Activated CD8-positive, alpha-beta memory T cell treated with anti-CD3 and anti-CD28 coated beads, Interleukin-2, amount 50 U/mL, for 24 hours (primary cell): ENCODE measurements around the gene MCM6.

Experiments used
- DNase-seq: peaks from one replicate; pipeline ENCODE4 v3.0.0-alpha.2; 2020; ENCODE audit errors: extremely low read depth

Gene MCM6

DNA sequence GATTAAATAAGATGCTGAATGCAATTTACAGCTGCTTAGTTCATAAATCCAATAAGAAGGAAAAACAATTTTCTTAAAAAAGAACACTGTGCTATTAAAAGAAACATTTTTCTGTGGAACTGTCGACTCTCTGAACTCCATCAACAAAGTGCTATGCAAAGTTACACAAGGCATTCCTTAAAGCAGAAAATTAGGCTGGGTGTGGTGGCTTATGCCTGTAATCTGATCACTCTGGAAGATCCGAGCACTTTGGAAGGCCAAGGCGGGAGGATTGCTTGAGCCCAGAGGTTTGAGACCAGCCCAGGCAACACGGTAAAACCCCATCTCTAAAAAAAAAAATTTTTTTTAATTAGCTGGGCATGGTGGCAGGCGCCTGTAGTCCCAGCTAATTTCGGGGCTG lies 13.0 kb downstream of the MCM6 start:
- no peak for DNase-seq

DNA sequence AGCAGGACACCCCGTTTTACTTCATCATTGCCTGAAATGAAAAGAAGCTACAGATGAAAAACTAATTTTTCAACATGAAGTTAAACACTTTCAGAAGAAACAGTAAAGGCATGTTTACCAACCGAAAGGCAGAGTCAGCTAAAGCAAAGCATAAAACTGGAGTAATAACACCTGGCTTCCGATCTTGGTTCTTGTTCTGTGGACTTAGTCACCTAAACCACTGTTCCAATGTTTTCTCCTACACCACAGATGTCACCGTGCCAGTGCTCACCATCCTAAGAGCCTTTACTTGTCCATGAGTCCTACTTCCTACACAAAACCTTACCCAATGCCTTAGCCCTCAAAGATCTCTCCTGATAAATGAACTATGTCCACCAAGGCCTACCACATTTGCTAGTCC lies 13.5 kb downstream of the MCM6 start:
- DNase-seq = no peak

DNA sequence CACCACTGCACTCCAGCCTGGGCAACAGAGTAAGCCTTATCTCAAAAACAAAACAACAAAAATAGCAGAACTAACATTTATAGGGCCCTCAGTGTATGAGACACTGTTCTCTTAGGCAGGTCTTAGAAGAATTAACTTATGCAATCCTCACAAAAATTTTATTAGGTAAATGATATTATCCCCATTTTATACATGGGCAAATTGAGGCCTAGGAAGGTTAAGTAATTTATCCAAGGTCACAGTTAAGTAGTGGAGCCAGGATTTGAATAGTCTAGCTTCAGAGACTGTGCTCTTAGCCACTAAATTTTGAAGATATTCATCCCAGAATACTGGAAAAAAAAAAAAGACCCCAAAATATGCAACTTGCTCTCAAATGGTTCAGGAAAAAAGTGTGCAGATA lies 22.8 kb downstream of the MCM6 start:
- DNase-seq = no peak

DNA sequence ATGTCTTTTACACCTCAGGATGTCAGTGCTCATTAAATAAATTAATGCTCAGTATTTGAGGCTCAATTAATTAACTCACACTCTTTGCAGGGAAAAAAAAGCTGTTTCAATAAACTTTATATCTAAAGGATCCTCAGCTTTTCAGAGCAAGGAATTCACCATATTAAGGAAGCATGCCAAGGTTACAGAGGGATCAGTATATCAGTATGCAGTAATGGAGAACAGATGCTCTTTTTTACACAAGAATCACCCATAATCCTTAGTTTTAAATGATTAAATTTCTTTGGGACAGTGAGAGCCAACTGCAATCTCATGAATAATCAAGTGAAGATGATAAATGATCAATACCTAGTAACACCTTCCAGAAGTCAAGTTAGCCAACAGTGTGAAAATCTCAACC lies 24.4 kb downstream of the MCM6 start:
- no peak for DNase-seq

DNA sequence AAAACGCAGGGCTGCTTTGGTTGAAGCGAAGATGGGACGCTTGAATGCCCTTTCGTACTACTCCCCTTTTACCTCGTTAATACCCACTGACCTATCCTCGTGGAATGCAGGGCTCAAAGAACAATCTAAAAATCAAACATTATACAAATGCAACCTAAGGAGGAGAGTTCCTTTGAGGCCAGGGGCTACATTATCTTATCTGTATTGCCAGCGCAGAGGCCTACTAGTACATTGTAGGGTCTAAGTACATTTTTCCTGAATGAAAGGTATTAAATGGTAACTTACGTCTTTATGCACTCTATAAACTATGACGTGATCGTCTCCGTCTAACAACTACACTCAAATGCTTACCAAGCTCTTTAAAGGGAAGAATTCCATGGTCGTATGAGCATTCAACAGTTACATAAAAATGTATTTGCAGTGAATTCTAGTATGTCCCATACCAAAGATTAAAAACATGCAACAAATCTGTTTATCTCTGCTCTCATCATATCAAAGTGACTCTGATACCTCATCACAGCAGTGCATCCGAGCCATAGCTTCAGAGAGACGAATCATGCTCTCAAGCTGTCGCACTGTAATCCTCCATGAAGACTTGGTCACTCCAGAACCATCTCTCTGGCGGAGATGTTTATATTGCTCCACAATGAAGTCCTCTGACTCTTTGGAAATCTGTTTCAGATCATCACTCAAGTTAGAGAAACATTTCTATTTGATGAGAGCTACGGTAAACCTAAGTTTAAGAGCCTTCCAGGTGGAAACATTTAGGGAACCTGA lies 25.2 kb downstream of the MCM6 start:
- no peak for DNase-seq

DNA sequence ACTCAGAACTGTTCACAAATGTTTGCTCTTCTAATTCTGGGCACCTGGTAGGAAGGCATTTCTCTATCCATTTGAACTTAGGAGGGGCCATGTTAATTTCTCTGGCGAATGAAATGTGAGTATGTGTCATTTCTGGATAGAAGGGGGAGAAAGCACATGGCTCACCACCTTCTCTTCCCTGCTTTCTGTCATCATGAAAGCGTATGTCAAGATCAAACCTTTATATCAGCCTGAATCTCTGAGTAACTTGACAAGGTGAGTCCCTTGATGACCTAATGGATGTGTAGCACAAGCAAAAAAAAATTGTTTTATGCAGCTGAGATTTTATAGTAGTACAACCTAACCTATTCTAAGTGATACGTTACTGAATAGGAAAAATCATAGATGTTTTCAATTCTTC lies 27.2 kb downstream of the MCM6 start:
- DNase-seq = no peak

DNA sequence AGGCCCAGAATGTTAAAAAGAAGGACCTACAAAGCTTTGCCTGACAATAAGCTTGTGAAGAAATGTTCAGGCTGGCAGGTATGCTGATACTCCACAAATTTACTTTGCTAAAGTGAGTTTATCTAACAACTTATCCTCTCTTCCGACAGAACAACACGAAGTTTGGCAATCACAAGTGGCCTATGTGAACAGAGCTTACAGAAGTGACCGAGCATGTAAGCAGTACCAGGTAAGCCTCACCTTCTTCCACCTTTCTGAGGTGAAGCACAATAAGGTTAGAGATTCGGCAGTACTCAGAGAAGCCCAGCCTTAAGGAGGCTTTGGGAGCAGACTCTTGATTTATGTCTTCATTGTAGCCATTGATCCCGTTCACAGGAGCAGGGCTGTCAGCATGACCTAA lies 30.2 kb downstream of the MCM6 start:
- DNase-seq = no peak

DNA sequence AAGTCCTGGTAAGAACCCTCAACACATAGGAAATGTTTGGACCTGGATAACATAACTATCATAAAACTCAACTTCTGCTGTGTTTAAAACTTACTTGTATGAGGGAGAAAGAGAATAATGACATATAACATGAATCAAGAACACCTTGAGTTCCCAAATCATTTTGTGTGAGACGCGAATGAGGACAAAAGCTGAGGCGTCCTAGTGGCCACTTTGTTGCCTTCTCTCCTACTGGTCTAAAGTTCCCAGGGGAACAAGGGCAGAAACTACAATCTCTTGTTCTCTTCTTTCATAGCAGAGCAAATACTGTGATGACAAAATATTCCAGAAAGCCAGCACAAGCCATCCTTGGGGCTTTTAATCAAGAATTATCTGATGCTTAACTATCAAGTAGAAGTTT lies 31.0 kb downstream of the MCM6 start:
- no peak for DNase-seq

DNA sequence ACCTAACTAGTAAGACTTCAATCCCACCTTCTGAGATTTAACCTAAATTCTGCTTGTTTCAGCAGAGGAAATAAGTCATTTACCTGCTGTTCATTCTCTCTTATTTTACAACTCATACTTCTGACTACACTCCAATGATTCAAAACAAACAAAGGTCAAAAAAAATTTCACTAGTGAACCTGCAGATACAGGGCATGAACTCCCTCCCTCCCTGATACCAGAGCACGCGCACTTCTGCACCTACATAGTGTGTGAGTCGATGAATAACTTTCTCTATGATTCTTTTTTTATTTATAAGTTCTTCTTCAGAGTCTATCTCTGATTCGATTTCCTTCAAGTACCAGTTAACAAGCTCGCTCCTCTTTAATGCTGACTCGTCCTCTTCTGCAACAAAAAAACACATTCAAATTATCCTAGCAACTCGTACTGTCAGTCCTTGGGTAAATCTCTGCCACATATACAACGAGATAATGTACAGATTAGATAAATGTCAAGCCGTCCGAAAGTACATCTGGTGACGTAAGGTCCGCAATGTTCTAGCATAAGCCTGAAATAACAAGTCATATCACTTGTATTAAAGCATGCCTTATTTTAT lies 31.8 kb downstream of the MCM6 start:
- DNase-seq = no peak

DNA sequence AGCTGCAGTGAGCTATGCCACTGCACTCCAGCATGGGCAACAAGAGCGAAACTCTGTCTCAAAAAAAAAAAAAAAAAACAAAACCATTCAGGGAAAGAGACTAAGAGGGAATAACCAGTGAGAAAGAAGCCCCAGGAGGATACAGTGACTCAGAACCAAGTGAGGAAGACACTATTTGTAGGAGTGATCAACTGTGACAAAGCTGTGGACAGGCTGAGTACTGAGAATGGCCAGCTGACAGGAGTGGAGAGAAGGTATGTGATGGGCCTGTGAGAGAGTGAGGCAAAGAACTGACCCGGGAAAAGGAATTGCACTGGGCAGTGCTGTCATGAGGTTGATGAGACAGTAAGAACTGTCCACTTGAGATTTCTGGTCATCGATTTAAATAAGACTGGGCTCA lies 32.6 kb downstream of the MCM6 start:
- DNase-seq = no peak

DNA sequence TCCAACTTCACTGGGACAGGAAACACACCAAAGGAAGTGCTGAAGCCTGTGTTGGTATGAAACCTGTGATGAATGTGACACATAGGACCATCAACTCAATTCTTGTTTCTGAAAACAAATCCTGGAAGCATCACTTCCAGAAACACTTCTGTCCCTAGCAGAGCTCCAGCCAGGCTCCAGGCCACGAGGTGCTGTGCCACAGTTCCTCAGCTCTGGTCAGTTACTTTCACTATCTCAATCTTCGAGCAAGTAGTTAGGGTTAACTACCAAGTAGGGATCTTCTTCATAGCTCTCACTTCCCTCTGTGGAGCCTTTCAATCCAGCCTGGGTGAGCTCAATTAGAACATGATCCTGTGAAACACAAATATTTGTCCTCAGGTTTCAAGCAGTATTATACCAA lies 35.6 kb downstream of the MCM6 start:
- no peak for DNase-seq

DNA sequence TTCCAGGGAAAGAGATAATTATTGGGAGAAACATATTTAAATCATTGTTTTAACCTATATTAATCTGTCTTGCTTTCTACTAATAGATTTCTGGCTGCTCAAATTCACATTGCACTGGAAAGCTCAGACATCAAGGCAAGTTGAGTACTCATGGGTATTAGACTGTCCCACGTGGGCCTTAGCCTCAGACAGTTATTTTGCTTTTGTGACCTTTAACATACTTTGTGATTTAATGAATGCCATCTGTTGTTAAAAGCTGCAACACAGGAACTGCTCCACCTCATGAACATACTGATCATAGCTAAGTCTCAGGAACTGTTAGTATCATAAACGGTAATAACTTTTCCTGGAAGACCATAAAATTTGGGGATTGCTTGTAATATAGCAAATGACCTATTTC lies 36.5 kb downstream of the MCM6 start:
- no peak for DNase-seq

DNA sequence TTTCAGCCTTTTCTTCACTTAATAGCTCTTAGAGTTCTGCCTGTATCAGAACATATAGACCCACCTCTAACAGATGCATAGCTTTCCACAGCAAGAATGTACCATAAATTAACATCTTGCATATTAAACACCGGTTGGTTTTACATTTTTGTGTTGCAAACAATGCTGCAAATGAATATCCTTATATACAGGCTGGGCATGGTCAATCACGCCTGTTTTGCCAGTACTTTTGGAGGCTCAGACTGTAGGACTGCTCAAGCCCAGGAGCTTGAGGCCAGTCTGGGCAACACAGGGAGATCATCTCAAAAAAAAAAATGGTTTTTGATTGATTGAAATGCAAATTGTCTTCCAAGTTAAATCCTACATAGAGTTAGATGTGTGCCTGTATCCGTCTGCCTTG lies 37.7 kb downstream of the MCM6 start:
- no peak for DNase-seq

DNA sequence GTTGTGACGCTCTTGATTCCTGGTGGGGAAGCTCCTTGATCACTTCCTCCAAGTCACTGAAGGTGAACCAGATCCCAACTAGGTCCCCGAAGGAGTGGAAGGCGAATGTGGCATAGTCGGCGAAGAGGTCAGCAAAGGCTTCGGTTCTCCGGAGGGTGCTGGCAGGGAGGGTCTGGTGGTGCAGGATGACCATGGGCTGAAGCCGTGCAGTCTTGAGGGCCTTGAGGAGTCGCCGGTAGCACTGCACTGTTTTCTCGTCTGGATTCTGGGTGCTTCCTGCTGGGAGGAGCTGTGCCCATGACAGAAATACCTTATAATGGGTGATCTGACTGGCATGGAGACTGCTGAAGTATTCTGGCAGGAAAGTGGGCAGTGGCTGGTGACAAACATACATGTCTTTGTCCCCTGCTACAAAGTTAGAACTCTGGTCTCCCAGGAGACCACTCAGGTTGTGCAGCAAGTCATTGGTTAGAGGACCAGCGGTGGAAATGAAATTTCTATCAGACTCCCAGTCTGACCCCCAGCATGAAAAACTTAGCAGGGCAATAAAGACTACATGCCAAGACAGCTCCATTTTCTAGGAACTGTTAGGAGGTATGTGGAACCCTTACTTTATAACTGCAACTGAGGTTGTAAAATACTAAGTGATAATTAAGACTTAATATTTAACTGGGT lies 39.5 kb downstream of the MCM6 start, which contains the start of gene LCT:
LCT (minus strand) TSS at position 589 of the 675 bp plus-strand sequence; CDS start at position 574, 15 bp downstream.
- no peak for DNase-seq

DNA sequence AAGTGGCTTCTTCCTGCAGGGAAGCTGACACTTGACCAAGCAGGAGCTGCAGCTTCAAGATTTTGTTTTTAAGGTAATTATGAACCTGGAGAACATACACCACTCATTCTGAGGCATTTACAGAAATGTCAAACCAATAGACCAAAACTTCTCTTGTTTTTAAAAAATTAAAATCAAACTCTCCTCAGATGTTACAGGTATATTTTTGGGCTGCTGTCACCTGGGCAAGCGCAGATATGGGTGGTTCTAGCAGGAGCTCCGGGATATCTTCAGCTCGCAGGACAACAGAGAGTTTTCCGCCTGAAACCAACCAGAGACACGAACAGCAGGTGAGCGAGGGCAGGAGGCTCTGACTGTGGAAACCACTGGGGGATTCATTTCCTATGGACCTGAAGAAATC lies 43.4 kb downstream of the MCM6 start:
- DNase-seq = no peak

DNA sequence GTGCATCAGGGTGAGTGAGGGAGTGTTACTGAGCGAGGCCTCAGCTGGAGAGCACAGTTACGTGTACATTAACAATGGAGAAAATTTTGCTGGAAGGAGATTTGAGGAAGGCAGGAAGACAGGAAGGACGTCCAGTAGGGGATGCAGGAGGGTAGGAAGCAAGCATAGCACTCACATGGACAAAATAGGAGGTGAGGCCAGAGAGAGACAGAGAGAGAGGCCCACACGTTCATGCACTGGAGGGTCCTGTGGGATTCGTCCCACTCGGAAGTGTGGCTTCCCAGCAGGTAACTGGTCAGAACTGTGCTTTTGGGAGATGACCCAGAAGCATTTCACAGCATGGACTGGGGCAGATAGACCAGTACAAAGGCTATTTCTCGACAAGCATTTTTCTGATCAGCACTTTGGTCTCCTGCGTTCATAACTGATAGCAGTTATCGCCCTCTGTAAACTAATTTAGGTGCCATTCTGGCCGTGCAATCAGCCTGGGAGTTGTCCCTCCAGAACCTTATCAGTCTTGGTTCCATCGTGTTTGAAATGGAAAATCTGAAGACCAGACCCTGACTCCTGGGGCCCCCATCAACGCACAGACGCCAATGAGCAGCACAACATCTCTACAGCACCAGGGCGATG lies 44.9 kb downstream of the MCM6 start:
- no peak for DNase-seq

DNA sequence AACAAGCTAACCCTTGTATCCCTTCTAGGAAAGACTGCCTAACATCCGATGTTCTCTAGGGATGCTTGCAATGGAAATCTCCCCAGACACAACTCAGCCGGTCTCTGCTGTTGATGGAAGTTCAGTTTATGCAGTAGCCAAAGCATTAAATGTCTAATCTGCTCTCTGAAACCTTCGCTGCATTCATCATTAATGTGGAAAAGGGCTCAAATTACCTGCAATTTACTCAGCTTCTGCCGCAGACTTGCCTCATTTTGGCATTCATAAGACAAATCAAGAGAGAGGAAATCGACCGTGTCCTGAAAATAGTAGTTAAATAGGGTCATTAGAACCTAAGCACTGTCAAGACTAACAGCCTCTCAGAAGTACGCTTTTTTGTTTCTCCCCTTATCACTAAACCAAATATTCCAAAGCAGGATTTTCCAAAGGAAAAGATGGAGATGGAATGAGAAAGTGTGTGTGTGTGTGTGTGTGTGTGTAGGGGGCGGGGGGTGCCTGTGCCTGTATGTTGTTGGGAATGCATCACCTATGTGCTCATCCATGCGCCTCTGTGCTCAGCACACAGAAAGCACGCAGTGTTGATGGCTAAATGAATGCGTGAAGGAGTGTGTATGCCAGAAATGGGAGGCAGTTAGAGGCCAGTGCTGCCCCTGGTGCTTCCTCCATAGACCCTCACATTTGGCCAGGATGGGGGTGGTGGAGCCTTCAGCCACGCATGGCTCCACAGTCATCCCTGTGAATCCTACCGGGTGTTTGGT lies 46.7 kb downstream of the MCM6 start:
- no peak for DNase-seq

DNA sequence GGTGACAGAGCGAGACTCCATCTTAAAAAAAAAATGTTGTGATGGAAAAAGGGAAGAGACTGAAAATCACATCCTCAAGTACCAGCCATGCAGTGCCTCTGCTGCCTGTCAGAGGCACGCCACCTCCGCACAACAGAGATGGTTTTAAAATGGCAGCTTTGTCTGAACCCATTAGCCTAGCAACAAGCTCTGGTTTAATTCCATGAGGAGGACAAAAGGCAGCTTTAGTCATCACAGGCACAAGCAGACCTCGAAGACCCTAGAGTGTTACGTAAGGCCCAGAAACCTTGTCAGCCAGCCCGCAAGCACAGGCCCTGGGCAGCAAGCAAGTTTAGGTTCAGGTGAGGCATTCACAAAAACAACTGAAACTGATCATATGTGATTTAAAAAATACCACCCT lies 49.7 kb downstream of the MCM6 start:
- no peak for DNase-seq

DNA sequence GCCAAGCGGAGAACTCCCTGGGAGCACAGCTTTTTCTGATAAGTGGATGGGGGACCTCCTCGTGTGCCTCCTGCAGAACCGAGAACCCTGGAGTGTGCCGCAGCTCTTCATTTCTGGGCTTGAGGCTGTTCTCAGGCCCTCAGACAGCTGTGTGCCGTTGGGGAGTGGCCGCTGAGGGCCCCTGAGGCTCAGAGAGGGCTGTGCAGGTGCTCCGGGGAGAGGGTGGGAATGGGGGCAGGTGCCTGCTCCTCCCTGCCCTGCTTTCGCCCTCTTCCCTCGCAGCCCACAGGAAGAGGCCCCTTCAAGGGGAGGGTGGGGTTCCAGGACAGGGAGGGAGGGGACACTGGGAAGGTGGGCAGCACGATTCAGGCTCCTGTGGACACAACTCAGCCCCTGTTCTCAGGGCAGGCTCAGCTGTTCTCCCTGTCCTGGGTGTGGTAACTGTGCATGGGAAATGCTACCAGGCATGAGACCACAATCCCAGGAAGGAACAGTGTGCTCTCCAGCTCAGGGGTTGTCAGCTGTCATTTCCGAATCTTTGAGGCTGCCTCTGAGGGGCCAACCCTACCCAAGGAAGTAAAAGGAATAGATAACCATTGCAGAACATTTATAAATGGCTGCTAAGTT lies 50.6 kb downstream of the MCM6 start:
- no peak for DNase-seq

DNA sequence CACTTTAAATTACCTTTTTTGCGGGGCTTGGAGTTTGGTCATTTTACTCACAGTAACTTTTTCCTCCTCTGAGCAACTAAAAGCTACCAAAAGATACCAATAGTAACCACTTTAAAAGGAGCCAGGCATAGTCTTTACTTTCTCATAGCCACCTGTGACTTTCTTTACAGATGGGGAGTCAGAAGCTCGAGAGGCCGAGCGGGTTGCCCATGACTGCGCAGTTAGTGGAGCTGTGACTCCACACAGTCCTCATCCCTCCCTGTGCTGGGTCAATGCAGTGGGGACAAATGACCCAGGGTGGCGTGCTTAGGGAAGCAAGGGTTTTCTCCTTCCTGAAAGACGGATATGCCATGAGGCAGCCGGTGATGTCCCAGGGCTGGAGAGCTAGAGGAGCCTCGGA lies 51.1 kb downstream of the MCM6 start:
- no peak for DNase-seq

DNA sequence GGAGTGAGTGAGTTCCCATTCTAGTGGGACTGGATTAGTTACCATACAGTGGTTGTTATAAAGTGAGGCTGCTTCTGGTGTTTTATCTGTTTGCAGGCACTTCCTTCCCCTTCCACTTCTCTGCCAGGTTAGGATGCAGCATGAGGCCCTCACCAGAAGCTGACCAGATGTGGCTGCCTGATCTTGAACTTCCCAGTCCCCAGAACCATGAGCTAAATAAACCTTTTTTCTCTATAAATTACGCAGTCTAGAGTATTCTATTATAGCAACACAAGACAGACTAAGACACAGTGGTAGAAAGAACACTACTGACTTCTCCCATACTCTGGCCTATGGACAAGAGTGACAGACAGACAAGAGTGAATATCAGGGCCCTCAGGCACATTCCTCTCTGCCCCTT lies 53.4 kb downstream of the MCM6 start:
- DNase-seq = no peak

DNA sequence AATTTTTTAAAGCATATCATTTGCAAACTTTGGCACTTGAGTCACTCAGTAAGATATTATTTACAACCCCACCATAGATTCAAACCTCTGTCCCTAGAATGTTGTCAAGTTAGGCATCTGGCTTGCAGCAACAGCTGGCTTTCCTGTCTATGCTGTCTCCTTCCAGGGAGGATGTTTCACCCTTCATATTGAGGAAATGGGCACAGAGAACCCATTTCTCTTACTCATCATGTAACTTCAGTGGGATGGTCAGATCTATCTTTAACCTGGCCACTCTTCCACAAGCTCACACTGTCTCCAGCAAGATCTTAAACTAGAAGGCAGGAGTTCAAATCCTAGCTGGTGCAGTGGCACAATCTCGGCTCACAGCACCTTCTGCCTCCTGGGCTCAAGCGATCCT lies 55.1 kb downstream of the MCM6 start:
- no peak for DNase-seq
